Activated naive CD4-positive, alpha-beta T cell treated with anti-CD3 and anti-CD28 coated beads for 36 hours (primary cell): Measurements from ENCODE around the gene SERPINB6. TPM values are rescaled to one million over a fixed set of nuclear protein-coding genes. Genes with fewer than 3 reads are reported as not detected.
"Not testable (repeated sequence)": the region's sequence is repeated elsewhere in the genome, so short reads cannot be mapped to it uniquely, and the experiment has no call there.

Experiments
- CTCF ChIA-PET: fragments of 350-600 bp; sonication (Branson Sonifier 250); formaldehyde crosslinking; loops from one replicate; lab custom pipeline; 2021; ENCODE audit warnings: antibody characterized with exemption; lab: Charles Lee
- DNase-seq: peaks from one replicate; pipeline ENCODE4 v3.0.0-alpha.2; 2020
- H3K27ac Mint-ChIP-seq: one replicate; pipeline ENCODE4 v1.8.0; 2021; ENCODE audit warnings: mild to moderate bottlenecking, mixed read lengths
- H3K27me3 Mint-ChIP-seq: one replicate; pipeline ENCODE4 v1.8.0; 2021; ENCODE audit warnings: low read depth, mixed read lengths
- H3K36me3 Mint-ChIP-seq: one replicate; pipeline ENCODE4 v1.8.0; 2021; ENCODE audit warnings: low read depth, mixed read lengths
- H3K4me1 Mint-ChIP-seq: one replicate; pipeline ENCODE4 v1.8.0; 2021; ENCODE audit warnings: low read depth, mixed read lengths
- H3K4me3 Mint-ChIP-seq: one replicate; pipeline ENCODE4 v1.8.0; 2021; ENCODE audit warnings: mild to moderate bottlenecking, moderate library complexity, mixed read lengths
- H3K9me3 Mint-ChIP-seq: one replicate; pipeline ENCODE4 v1.8.0; 2021; ENCODE audit warnings: mixed read lengths
- intact Hi-C: fragments of 100-400 bp; cut with micrococcal nuclease; formaldehyde crosslinking; loops from one replicate; pipeline ENCODE4 v1.15.1; 2023
- total RNA-seq, 2 experiments: library from RNA; stranded (reverse); gene quantifications; one replicate each; pipeline ENCODE4 v1.2.3, GENCODE V29; 2021

Gene SERPINB6
- total RNA-seq, 2 experiments from 2014 or later, result 31.2 to 31.4 TPM

DNA sequence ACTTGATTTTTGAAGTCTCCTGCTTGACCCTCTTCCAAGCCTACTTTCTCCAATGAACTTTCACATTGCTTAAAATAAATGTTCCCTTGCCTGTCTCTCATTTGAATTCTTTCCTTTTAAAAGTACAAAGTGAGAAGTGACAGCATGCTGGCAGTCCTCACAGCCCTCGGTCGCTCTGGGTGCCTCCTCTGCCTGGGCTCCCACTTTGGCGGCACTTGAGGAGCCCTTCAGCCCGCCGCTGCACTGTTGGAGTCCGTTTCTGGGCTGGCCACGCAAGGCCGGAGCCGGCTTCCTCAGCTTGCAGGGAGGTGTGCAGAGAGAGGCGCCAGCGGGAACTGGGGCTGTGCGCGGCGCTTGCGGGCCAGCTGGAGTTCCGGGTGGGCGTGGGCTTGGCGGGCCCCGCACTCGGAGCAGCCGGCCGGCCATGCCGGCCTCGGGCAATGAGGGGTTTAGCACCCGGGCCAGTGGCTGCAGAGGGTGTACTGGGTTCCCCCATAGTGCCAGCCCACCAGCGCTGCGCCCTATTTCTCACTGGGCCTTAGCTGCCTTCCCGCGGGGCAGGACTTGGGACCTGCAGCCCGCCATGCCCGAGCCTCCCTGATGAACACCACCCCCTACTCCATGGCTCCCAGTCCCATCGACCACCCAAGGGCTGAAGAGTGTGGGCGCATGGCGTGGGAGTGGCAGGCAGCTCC lies 31.9 kb downstream of the SERPINB6 start:
- H3K27ac Mint-ChIP-seq, result peak overlapping the region; percentile 97
- DNase-seq, result no peak
- peaks cover 22% of the 10 kb centered on the region for H3K36me3 Mint-ChIP-seq
- CTCF ChIA-PET, result interaction anchor here (0.6 to 2.1 kb wide), 8 partner anchors 7 to 653 kb away, joined by 3 to 13 read pairs (median 8); partner anchors contain the start of gene SERPINB1
- H3K4me3 Mint-ChIP-seq, result no peak overlapping the region
- H3K9me3 Mint-ChIP-seq, result peaks cover 19% of the 10 kb centered on the region
- H3K27me3 Mint-ChIP-seq, result no peaks in the 10 kb centered on the region
- peaks cover 69% of the 10 kb centered on the region for H3K4me1 Mint-ChIP-seq
- intact Hi-C loops, result loop anchor here (1.0 to 2.0 kb wide), 14 partner anchors 32 to 829 kb away; partner anchors contain the start of genes BPHL, SERPINB6 and WRNIP1

DNA sequence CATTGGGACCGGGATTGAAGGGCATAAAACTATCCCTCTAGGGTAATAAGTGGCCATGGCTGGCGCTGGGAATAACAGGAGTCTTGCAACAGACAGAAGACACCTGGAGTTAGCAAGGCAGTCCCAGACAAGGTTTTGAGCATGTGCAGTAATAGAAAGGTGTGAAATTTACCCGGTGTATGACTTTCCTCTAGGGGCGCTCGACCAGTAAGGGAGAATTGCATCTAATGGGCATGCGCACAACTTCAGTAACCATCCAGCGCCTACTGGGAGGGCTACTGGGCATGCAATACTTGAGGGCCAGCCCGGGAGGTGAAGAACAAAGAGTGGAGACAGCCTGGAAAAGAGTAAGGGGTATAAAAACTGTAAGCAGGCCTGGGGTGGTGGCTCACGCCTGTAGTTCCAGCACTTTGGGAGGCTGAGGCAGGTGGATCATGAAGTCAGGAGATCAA lies 32.7 kb downstream of the SERPINB6 start:
- H3K27ac Mint-ChIP-seq, result peak overlapping the region; percentile 95
- CTCF ChIA-PET, result interaction anchor here (0.7 to 2.2 kb wide), 2 partner anchors 52 to 54 kb away, joined by 3 to 9 read pairs; no protein-coding TSS in a partner anchor
- H3K9me3 Mint-ChIP-seq, result peaks cover 19% of the 10 kb centered on the region
- peaks cover 22% of the 10 kb centered on the region for H3K36me3 Mint-ChIP-seq
- DNase-seq, result no peak
- no peaks in the 10 kb centered on the region for H3K27me3 Mint-ChIP-seq
- H3K4me3 Mint-ChIP-seq, result no peak overlapping the region
- peaks cover 65% of the 10 kb centered on the region for H3K4me1 Mint-ChIP-seq
- intact Hi-C loops, result no loop called here

GRCh38 chr6:2938004-2938631 lies 33.2 kb downstream of the SERPINB6 start:
- DNase-seq, result no peak
- no peaks in the 10 kb centered on the region for H3K27me3 Mint-ChIP-seq
- peaks cover 60% of the 10 kb centered on the region for H3K4me1 Mint-ChIP-seq
- CTCF ChIA-PET, result interaction anchor here (0.7 to 8.9 kb wide), 3 partner anchors 52 to 92 kb away, joined by 3 to 177 read pairs (median 9); partner anchors contain the start of gene SERPINB1
- intact Hi-C loops, result no loop called here
- no peak overlapping the region for H3K4me3 Mint-ChIP-seq
- peaks cover 22% of the 10 kb centered on the region for H3K36me3 Mint-ChIP-seq
- H3K9me3 Mint-ChIP-seq, result peaks cover 19% of the 10 kb centered on the region
- peak overlapping the region; percentile 95 for H3K27ac Mint-ChIP-seq

- Mint-ChIP-seq H3K27ac (peak overlapping the region; percentile 95), H3K9me3 (peaks cover 19% of the 10 kb centered on the region), H3K36me3 (peaks cover 22% of the 10 kb centered on the region), H3K4me1 (peaks cover 55% of the 10 kb centered on the region), H3K27me3 (no peaks in the 10 kb centered on the region), H3K4me3 (peak overlapping the region; percentile 27)
- intact Hi-C loops, result no loop called here
- DNase-seq, result no peak
- CTCF ChIA-PET, result interaction anchor here (2.2 to 8.9 kb wide), 2 partner anchors 53 to 91 kb away, joined by 9 to 177 read pairs; partner anchors contain the start of gene SERPINB1
Observed at GRCh38 chr6:2937627-2938003, 33.8 kb downstream of the SERPINB6 start.

DNA sequence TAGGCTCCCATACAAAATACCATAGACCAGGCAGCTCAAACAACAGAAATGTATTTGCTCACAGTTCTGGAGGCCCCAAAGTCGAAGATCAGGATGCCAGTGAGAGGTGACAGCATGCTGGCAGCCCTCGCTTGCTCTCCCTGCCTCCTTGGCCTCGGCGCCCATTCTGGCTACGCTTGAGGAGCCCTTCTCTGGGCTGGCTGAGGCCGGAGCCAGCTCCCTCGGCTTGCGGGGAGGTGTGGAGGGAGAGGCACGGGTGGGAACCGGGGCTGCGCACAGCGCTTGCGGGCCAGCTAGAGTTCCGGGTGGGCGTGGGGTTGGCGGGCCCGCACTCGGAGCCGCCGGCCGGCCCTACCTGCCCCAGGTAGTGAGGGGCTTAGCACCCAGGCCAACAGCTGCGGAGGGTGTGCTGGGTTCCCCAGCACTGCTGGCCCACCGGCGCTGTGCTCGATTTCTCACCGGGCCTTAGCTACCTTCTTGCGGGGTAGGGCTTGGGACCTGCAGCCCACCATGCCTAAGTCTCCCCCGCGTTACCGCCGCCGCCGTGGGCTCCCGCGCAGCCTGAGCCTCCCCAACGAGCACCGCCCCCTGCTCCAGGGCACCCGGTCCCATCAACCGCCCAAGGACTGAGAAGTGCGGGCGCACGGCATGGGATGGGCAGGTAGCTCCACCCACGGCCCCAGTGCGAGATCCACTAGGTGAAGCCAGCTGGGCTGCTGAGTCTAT lies 35.6 kb downstream of the SERPINB6 start:
- Mint-ChIP-seq H3K36me3 (peaks cover 19% of the 10 kb centered on the region), H3K9me3 (peaks cover 17% of the 10 kb centered on the region), H3K4me3 (no peak overlapping the region), H3K27ac (peak overlapping the region; percentile 95), H3K27me3 (no peaks in the 10 kb centered on the region), H3K4me1 (peaks cover 48% of the 10 kb centered on the region)
- DNase-seq, result no peak
- intact Hi-C loops, result no loop called here
- CTCF ChIA-PET, result interaction anchor here (0.7 to 8.9 kb wide), 14 partner anchors 9 to 166 kb away, joined by 3 to 177 read pairs (median 5); partner anchors contain the start of gene SERPINB1

DNA sequence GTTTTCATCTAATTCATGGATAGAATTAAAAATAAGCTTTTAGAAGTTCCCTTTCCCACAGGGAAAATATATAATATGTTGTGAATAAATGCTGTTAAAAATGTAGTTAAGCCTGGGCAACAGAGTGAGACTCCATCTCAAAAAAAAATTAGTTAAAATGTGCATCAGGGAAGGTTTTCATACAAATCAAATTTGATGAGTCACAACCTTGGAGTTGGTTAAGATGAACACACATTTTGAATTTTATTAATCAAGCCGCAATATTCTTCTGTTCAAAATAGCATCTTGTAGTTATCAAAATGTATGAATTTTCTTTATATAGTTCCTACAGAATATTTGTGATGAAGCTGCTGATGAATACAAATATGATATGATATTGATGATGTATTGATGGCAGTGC lies 37.3 kb downstream of the SERPINB6 start:
- peaks cover 11% of the 10 kb centered on the region for H3K9me3 Mint-ChIP-seq
- no peaks in the 10 kb centered on the region for H3K27me3 Mint-ChIP-seq
- peaks cover 40% of the 10 kb centered on the region for H3K4me1 Mint-ChIP-seq
- no peak for DNase-seq
- H3K27ac Mint-ChIP-seq, result no peak overlapping the region
- peaks cover 16% of the 10 kb centered on the region for H3K36me3 Mint-ChIP-seq
- no peak overlapping the region for H3K4me3 Mint-ChIP-seq
- intact Hi-C loops, result no loop called here
- CTCF ChIA-PET, result interaction anchor here (0.7 to 8.9 kb wide), 5 partner anchors 10 to 143 kb away, joined by 3 to 177 read pairs (median 17); partner anchors contain the start of gene SERPINB1

- Mint-ChIP-seq H3K4me1 (peaks cover 29% of the 10 kb centered on the region), H3K9me3 (peaks cover 12% of the 10 kb centered on the region)
- H3K27me3 Mint-ChIP-seq, H3K4me3 Mint-ChIP-seq, DNase-seq, H3K27ac Mint-ChIP-seq, H3K36me3 Mint-ChIP-seq: not testable (repeated sequence)
- intact Hi-C loops, result loop anchor here (1.0 to 2.0 kb wide), 4 partner anchors 22 to 142 kb away; no protein-coding TSS in a partner anchor
- CTCF ChIA-PET, result interaction anchor here (0.6 to 8.9 kb wide), 13 partner anchors 7 to 195 kb away, joined by 3 to 177 read pairs (median 13); partner anchors contain the start of gene SERPINB1
Observed at GRCh38 chr6:2932911-2933310, 38.5 kb downstream of the SERPINB6 start.

GRCh38 chr6:2931970-2932748 lies 39.2 kb downstream of the SERPINB6 start:
- no peaks in the 10 kb centered on the region for H3K27me3 Mint-ChIP-seq
- CTCF ChIA-PET, result interaction anchor here (0.6 to 8.9 kb wide), 31 partner anchors 8 to 194 kb away, joined by 3 to 177 read pairs (median 4); partner anchors contain the start of gene SERPINB1
- DNase-seq, result peak; percentile 96
- intact Hi-C loops, result loop anchor here (1.0 to 2.0 kb wide), 4 partner anchors 21 to 141 kb away; no protein-coding TSS in a partner anchor
- peaks cover 7% of the 10 kb centered on the region for H3K36me3 Mint-ChIP-seq
- peaks cover 12% of the 10 kb centered on the region for H3K9me3 Mint-ChIP-seq
- H3K27ac Mint-ChIP-seq, result peak overlapping the region; percentile 52
- H3K4me1 Mint-ChIP-seq, result peaks cover 22% of the 10 kb centered on the region
- peak overlapping the region; percentile 47 for H3K4me3 Mint-ChIP-seq

DNA sequence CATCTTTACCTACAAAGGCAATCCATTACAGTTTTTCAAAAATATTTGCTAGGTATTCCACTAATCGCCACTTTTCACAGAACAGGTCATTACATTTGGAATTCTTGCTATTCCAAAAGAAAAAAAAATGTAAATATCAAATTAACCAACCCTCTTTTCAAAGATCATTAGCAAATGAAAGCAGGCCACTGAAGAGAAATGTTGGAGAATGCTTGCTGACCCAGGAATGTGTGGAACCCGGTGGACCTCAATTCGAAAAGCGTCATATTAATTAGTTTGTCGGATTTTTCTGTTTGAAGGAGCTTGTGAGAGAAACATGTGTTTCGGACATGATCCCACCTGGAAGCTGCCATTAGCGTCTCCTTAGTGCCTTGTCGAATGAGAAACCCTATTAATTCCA lies 40.3 kb downstream of the SERPINB6 start:
- Mint-ChIP-seq H3K27me3 (no peaks in the 10 kb centered on the region), H3K4me3 (no peak overlapping the region), H3K36me3 (peaks cover 1% of the 10 kb centered on the region), H3K27ac (no peak overlapping the region), H3K9me3 (peaks cover 5% of the 10 kb centered on the region), H3K4me1 (peaks cover 11% of the 10 kb centered on the region)
- intact Hi-C loops, result no loop called here
- no peak for DNase-seq
- CTCF ChIA-PET, result interaction anchor here (0.6 to 8.9 kb wide), 29 partner anchors 9 to 168 kb away, joined by 3 to 177 read pairs (median 4); partner anchors contain the start of gene SERPINB1

GRCh38 chr6:2927931-2928330 lies 43.4 kb downstream of the SERPINB6 start:
- CTCF ChIA-PET, H3K4me1 Mint-ChIP-seq, H3K4me3 Mint-ChIP-seq, DNase-seq, H3K27me3 Mint-ChIP-seq, H3K9me3 Mint-ChIP-seq, intact Hi-C loops, H3K36me3 Mint-ChIP-seq, H3K27ac Mint-ChIP-seq: not testable (repeated sequence)
